Left colon (tissue), 2 donors: ENCODE measurements around the gene NRXN3. TPM values are rescaled to one million over a fixed set of nuclear protein-coding genes. Genes with fewer than 3 reads are reported as not detected.

Experiments used
- ATAC-seq: fragments of 200-7000 bp; cut with Tn5 transposase; one replicate; pipeline ENCODE4 v1.9.1; 2020; ENCODE audit warnings: mild to moderate bottlenecking, moderate library complexity
- DNase-seq, 2 donors: peaks; one replicate each; pipeline ENCODE4 v3.0.0-alpha.2; 2020
- intact Hi-C, 2 donors: fragments of 100-400 bp; cut with DNase I in 1 of 2; cut with micrococcal nuclease in 1 of 2; formaldehyde crosslinking; loops; one replicate each; pipeline versions ENCODE4 v1.11.2 to v1.14.0; 2022; cut with DNase I, micrococcal nuclease
- total RNA-seq, 2 donors: library from RNA; stranded (reverse); fragmentation: NEBNext Ultra II Directional; extraction: Animal tissue kit (Norgen Biotek cat#: 25700); gene quantifications; one replicate each; pipeline ENCODE4 v1.2.1, GENCODE V29; 2021
- donor health status: DM: no; HTN: no; CAD: no.
- donor health status: DM: yes; HTN: yes; CAD: no.

NRXN3 gene
- total RNA-seq, 2 donors from 2014 or later, result 1.8 to 5.6 TPM

DNA sequence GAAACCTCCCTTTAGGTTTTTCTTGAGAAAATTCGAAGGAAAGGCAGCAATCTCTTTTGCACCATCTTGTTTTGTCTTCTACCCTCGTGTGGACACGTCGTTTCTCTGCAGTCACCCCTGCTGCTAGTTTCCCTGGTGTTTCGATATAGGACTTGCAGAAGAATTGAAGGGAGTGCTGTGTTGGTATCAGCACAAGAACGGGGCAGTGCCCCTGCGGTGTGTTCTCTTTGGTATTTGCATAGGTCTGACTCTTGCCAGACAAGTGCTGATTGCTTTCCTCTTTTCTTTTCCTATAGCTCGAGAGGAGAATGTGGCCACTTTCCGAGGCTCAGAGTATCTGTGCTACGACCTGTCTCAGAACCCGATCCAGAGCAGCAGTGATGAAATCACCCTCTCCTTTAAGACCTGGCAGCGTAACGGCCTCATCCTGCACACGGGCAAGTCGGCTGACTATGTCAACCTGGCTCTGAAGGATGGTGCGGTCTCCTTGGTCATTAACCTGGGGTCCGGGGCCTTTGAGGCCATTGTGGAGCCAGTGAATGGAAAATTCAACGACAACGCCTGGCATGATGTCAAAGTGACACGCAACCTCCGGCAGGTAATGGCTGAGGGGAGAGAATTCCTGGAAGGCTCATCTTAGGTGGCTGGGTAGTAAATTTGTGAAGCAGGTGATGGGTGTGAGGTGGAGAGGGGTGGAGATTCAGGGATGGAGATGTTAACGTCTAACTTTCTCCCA, 474.8 kb downstream of the NRXN3 start:
- no peak for DNase-seq
- intact Hi-C loops, result no loop called here
- no peak for ATAC-seq

GRCh38 chr14:78652727-78653126, 482.6 kb downstream of the NRXN3 start:
- intact Hi-C loops, result no loop called here
- no peak for ATAC-seq
- no peak for DNase-seq

GRCh38 chr14:78653173-78653572, 483.0 kb downstream of the NRXN3 start:
- no peak for ATAC-seq
- DNase-seq, result no peak
- intact Hi-C loops, result no loop called here

- DNase-seq, result no peak
Measured at GRCh38 chr14:78657451-78657850, 487.3 kb downstream of the NRXN3 start.

DNA sequence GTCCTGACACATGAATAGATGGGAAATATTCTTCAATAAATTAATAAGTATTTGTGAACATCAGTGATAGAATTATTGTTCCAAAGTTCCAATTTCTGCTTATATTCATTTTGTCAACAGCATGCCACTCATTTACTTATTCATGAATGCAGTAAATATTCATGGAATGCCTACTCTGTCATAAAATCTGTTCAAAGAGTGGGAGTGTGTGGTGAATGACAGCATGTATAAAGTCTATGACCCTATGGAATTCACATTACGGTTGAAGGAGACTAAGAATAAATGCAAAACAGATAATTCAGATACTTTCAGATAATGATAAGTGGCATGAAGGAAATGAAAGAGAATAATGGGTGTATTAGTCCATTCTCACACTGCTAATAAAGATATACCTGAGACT, 494.7 kb downstream of the NRXN3 start:
- no peak for ATAC-seq
- no peak for DNase-seq
- intact Hi-C loops, result no loop called here

More at GRCh38 chr14:78657451-78657850, 487.3 kb downstream of the NRXN3 start:
- intact Hi-C loops, result no loop called here
- no peak for ATAC-seq

DNA sequence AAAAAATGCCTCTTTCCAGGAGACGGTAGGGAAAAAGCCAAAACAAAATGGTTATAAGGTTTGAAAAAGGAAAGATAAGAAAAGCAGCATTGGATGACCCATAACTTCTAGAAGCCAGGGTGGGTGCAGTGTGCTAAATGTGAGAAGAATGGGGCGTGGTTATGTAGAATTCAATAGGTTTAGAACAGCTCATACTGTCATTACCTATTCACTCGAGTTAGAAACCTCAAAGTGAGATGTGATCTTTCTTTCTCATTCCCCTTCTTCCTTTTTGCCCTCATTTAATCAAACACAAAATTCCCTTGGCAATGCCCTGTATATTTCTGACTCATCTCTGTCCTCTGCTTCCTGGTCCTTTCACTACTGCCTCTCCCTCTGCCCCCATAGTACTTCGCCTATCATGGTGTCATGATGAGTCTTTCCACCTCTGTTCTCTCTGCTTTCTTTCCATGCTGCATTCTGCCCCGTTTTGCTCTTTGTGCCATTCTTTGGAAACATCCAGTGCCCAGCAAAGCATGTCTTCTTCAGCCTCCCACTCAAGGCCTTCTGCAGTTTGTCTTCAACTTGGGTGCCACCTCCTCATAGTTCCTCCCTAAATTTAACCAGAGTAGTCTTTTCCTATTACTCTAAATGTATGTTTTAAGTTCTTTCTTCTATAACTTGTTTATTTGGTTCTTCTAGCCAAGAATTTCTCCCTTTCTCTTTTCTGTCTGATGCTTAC, 496.3 kb downstream of the NRXN3 start:
- DNase-seq, result no peak
- intact Hi-C loops, result no loop called here
- ATAC-seq, result no peak

DNA sequence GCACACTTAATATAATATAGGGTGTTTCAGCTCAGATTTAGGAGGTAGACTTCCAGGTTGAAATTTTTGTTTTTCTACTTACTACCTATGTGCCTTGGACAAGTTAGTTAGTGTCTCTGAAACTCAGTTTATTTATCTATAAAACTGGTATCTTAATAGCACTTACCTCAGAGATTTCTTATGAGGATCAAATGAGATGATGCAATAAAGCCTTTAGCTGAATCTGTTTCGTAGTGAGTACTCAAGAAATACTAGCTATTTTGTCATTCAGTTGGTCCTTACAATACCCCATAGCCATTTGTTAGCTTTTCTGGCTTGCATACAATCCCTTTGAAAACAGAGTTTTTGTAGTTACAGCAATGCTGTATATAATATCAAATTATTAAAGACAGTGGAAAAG, 497.0 kb downstream of the NRXN3 start:
- ATAC-seq, result no peak
- DNase-seq, result no peak
- intact Hi-C loops, result no loop called here

GRCh38 chr14:78673845-78674244, 503.7 kb downstream of the NRXN3 start:
- ATAC-seq (no peak), DNase-seq (no peak)
- intact Hi-C loops, result no loop called here

DNA sequence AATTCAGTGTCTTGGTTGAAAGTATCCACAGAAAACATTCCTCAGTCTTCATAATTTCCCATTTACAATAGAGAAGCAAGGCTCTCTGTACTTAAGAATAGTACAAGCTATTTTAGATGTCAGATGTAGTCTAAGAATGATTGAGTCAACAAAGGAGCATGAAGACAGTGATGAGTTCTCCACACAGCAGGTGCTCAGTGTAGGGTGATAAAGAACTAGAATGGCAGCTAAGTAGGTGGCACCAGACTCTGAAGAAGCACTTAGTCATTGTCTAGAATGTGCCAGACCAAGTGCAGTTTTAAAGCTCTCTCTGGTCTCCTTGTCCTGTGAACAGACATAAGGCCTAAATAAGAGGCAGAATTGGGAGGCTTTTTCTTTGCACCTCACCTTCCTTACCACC, 504.6 kb downstream of the NRXN3 start:
- DNase-seq (no peak), ATAC-seq (no peak)
- intact Hi-C loops, result no loop called here

DNA sequence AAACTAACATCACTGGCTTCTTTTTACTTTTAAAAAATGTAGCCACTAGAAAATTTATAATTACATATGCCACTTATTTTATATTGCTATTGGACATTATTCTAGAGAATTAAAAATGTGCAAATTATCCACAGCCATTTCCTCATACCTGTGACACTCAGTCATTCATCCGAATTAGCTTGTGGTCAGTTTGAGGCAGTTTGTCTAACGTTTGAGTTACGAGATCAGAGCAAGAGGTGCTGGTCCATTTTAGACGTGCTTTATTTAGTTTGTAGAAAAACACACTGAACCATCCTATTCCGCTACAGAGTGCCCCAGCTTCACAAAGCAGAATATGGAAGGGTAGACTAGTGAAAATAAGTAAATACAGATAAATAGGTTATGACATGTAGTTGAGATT, 513.0 kb downstream of the NRXN3 start:
- intact Hi-C loops, result no loop called here
- ATAC-seq (no peak), DNase-seq (no peak)

DNA sequence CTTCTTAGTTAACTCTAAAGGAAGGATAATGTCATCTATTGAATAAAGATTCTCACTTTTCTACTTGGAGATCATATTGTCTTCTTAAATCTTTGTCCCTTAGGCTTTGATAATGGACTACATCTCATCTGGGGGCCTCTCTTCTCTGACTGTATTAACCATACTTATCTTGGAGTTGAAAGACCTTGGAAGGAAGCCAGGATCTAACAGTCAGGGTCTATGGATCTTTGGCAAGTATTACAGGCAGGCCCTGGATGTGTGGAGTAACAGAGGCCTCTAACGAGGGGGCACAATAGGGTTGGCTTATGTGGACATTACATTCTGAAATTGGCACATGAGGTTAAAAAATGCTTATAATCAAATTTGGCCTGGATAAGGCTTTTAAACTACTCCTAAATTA, 513.8 kb downstream of the NRXN3 start:
- DNase-seq (no peak), ATAC-seq (no peak)
- intact Hi-C loops, result no loop called here

DNA sequence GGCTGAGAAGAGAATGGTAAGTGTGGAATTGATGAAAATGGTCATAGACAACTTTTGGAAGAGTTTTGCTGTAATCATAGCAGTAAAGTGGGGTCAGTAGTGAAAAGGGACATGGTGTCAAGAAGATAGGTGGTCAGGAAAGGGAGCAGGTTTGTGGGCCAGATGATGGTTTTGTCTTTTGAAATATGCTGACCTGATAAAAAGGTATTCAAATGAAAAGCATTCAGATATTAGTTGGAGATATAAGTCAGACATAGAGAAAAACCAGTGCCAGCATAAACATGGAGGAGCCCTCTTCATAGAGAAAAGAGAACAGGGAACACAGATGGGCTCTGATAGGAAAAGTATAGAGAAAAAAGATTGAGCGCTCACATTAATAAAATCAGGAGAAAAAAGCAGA, 518.3 kb downstream of the NRXN3 start:
- intact Hi-C loops, result no loop called here
- DNase-seq (no peak), ATAC-seq (no peak)

DNA sequence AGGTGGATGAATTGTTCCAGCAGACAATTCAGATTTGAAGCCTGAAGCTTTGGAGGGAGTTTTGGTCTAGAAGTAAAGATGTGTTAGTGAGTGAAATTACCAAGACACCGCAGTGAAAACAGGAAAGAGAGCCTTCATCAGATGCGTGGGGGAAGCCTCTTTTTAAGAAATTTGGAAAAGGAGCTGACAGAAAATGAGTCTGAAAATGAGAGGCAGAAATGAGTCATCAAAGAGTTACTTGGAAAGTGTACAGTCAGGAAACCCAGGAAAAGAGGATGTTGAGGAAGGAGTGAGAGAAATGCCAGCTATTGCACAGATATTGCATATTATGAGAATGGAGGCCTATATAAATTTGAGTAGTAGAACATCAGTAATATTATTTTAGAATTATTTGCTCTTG, 520.7 kb downstream of the NRXN3 start:
- DNase-seq (no peak), ATAC-seq (no peak)
- intact Hi-C loops, result no loop called here

DNA sequence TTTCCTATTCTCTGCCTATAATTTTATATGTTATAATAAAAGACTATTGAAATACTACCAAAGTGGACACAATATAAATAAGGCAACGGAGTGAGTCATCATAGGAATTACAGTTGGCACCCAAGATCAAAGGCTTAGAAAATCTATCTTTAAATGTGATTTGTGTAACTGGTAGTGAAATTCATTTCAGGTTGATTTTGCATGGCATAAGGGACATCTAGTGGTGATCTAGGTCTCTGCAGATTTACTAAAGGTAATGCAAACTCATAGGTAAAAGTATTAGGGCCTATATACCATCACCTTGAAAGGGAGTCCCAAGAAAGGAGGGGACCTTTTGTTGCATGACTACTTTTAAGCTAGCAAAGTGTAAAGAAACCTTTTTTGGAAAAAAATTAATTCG, 527.2 kb downstream of the NRXN3 start:
- ATAC-seq (peak; percentile 72), DNase-seq (no peak)
- intact Hi-C loops, result no loop called here

GRCh38 chr14:78698991-78699390, 528.8 kb downstream of the NRXN3 start:
- no peak for DNase-seq

DNA sequence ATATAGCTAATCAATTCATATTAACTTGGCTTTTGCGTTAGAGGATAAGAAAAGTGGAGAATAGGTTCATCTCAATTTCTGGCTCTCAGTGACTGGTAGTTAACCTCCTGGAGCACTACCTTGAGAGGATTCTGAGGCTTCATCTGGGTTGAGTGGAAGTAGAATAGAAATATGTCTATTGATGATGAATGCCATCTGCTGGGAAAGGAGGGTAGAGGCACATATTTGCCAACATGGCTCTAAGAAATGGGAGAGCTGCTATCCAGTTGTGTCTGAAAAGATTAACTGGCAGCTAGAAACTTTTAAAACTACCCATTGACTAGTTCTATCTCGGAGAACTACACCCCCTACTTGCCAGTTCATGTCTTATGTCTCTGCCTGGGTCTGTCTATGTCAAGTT, 530.1 kb downstream of the NRXN3 start:
- no peak for ATAC-seq
- DNase-seq, result no peak
- intact Hi-C loops, result no loop called here

More at GRCh38 chr14:78698991-78699390, 528.8 kb downstream of the NRXN3 start:
- ATAC-seq, result no peak
- intact Hi-C loops, result no loop called here

GRCh38 chr14:78701246-78701645, 531.1 kb downstream of the NRXN3 start:
- DNase-seq (no peak), ATAC-seq (no peak)
- intact Hi-C loops, result no loop called here

DNA sequence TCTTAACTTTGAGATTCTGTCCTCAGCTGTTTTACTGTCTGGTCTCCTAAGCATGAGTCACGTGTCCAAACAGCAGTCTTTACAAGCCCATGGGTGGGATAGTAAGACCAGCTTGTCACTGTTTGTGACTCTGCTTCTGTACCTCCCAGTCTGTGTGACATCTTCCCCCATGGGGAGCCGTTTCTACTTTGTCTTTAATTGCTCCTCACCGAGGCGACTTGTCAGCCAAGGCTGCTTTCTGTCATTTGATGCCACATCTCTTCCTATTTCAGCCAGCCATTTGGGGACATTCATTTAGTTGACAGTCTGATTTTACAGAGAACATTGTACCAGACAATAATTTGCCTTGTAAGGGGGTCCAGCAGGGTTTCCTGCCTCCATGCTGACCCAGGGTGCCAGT, 534.8 kb downstream of the NRXN3 start:
- intact Hi-C loops, result no loop called here
- ATAC-seq, result no peak
- no peak for DNase-seq

DNA sequence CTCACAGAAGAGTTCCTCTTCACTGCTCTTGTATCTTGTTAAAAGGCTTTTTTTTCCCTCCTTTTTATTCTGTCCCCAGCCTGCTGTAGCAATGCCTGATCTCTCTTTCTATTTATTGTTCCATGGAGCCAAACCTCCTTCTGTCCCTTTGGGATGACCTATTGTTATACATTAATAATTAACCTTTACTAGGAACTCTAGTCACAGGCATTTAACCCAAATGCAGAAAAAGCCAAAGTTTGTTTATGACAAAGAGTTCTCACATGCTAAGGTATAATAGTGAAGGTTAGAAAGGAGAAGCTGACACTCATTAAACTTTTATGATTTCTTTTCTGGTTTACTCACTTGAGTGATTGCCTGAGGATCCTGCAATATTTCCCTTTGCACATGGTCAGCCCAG, 535.8 kb downstream of the NRXN3 start:
- peak; percentile 88 for ATAC-seq
- DNase-seq, result no peak
- intact Hi-C loops, result no loop called here

DNA sequence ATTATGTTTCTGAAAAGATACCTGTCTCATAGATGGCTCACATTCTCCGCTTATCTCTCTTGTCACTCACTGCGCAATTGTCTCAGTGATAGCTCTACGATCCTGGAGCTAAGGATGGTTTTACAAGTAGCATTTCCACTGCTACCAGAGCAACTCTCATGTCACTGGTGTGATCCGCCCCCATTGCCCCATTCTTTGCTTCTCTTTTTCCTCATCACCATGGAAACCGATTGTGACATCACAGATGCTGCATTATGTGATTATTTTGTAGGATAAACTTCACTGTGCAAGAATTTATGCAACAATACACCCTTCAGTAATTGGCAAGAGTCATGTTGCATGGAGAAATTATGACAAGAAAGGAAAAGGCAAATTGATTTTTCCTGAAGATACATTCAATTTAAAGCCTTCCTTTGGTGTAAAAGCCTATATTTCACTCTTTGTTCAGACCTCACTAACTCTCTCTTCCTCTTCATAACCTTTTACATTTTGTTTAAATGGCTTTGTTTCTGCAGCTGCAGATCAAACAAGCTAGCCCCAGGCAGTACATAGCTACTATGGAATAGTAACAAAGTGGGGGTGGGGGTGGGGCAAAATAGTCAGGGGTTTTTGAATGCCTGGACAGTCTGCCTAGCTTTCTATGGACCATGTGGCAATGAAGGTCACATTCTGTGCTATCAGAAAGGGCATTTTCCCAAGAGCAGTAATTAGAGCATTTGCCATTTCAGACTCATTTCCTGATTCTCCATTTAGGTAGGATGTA, 539.8 kb downstream of the NRXN3 start:
- DNase-seq, result no peak
- ATAC-seq, result no peak
- intact Hi-C loops, result no loop called here
